Lower leg skin (tissue), 3 donors: ENCODE results near the gene G3BP1.

Experiments
- CTCF ChIP-seq, 3 donors: fragments of 450-650 bp; IDR thresholded peaks; one replicate each; pipeline ENCODE4 v1.5.1; 2016; ENCODE audit warnings: antibody characterized with exemption in 3 of 3, mild to moderate bottlenecking in 3 of 3, moderate library complexity in 2 of 3
- POLR2A ChIP-seq, 2 donors: fragments of 450-650 bp; IDR thresholded peaks; one replicate each; pipeline ENCODE4 v1.6.1; 2016 to 2017; ENCODE audit warnings: antibody characterized with exemption in 2 of 2, mild to moderate bottlenecking in 1 of 2, moderate library complexity in 1 of 2

- TF ChIP-seq CTCF (IDR thresholded peaks at IDR 0.05), result no peak
- no peak for TF ChIP-seq POLR2A (IDR thresholded peaks at IDR 0.05)
Measured at GRCh38 chr5:151737431-151737830, 34.3 kb upstream of the G3BP1 start.
